GM19025 (cell line): ENCODE results near the gene ATRIP.

Source experiments
- ATAC-seq: cut with Tn5 transposase; IDR thresholded peaks from one replicate; pipeline ENCODE4 v1.9.1; 2021; ENCODE audit warnings: mild to moderate bottlenecking, low read depth, moderate library complexity; ENCODE audit not compliant: unreplicated experiment

The ATRIP gene

DNA sequence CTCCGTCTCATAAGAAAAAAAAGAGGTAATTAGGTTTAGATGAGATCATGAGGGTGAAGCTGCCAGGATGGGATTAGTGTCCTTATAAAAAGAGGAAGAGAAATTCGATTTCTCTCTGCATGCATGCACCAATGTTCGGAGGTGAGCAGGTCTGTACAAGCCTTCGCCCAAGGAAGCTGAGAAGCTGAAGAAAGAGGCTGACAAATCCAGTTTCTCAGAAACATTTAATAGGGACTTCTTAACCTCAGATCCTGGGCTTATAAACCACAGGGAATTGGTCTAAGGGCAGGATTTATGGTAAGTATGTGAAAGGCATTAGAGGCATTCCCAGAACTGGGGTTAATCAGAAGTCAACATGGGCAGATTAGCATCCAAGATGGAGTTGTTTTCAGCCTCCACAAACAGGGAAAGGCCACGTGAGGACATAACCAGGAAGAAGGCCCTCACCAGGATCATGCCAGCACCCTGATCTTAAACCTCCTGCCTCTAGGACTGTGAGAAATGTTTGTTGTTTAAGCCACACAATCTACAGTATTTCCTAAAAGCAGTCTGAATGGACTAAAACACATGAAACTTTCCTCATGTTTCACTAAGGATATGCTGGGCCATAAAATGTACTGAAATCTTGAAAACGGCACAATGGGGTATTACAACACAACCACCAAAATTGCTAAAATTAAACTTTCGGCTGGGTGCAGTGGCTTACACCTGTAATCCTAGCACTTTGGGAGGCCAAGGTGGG lies 46.1 kb downstream of the ATRIP start:
- no peak for ATAC-seq

DNA sequence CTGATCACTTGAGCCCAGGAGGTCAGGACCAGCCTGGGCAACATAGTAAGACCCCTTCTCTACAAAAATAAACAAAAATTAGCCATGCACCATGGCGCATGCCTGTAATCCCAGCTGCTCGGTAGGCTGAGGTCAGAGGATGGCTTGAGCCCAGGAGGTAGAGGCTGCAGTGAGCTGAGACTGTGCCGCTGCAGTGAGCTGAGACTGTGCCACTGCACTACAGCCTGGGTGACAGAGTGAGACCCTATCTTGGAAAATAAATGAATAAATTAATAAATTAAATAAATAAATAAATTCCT lies 46.6 kb downstream of the ATRIP start:
- no peak for ATAC-seq

DNA sequence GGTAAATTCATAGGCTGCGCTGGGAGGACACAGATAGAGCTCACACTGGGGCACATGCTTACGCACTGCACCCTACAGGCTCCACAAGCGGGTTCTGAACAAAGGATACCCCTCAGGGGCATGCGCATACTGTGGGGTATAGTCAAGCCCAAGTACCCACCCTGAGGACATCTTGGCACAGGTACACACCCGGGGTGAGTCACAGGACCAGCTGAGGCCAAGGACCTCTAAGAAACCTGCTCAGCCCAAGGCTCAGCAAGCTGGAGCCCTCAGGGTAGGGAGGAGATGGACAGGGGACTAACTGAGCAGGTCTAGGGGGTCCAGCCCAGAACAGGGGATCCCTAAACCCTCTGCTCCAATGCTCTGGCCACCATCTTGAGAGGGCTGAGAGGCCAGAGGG lies 54.1 kb downstream of the ATRIP start:
- no peak for ATAC-seq

DNA sequence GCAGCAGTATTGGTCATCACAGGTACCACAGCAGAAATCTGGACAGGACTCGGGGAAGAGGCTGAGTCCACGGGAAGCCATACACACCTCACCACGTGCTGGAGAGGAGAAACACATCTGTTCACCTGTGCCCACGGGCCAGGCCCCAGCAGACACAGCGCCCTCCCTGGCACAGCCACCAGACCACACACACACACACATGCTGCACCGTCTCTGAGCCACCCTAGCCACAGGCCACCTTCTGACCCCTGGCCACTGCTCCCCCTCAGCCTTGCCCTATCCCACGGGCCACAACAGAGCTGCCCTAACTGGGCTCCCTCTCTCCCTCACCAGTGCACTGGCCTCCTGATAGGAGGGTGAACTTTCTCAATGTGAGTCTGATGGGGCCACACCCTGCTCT lies 54.7 kb downstream of the ATRIP start:
- ATAC-seq: no peak

DNA sequence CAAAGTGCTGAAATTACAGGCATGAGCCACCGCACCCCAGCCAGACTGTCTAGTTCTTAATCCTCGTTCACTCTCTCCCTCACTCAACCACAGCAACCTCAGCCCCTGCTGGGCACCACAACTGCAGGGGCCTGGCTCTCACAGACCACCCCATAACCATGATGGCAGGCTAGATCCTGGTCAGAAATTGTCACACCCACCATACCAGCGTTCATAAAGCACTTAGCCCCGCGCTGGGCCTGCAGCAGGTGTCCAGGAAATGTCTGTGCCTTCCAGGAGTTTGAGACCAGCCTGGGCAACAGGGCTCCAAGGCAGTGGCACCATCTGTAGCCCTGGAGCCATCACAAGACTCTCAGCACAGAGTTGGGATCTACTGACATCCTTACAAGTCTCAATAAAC lies 55.6 kb downstream of the ATRIP start:
- no peak for ATAC-seq

DNA sequence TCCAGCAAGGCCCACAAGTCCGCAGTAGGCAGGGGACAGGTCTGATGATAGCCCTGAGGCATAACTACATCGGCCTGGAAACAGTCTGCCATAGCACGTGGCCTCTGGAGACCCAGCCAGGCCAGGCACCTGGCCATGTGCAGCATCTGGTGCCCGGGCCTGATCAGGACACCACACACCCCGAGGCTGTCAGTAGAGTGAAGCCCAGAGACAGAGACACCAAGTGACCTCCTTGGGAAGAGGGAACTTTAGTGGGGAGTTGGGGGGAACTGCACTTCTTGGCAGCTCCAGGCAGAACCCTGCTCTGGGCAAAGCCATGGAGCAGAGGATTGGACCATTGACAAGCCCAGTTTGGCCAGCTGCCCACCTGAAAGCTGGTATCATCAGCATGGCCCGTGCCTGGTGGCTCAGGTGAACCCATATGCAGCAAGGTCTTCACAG lies 56.2 kb downstream of the ATRIP start:
- no peak for ATAC-seq

DNA sequence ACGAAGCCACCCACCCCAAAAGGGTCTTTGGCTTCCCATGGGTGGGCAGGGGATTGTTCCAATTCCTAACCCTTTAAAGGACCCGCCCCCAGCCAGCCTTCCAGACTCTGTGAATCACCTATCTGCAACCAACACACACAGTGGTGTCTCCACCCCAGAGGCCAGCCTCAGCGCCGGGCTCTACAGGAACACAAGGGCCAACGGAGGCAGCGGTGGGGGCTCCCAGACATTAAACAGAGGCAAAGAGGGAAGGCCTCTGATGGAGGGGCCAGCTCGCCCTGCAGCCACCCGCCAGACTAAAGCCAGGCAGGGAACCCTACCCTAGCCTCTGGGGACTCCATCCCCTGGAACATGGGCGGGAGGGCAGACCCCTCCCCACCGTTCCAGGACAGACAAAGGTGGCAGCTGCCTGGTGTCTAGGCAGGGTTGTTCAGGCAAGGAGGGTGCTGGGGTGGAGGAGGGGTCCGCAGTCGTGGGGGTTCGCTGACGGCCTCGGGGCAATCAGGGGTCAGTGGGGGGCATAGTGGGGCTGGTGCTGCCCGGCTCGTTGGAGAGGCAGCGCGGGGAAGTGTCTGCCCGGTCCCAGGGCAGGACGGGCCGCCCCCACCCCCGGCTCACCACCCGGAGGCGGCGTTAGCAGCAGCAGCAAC lies 57.0 kb downstream of the ATRIP start:
- ATAC-seq: no peak

DNA sequence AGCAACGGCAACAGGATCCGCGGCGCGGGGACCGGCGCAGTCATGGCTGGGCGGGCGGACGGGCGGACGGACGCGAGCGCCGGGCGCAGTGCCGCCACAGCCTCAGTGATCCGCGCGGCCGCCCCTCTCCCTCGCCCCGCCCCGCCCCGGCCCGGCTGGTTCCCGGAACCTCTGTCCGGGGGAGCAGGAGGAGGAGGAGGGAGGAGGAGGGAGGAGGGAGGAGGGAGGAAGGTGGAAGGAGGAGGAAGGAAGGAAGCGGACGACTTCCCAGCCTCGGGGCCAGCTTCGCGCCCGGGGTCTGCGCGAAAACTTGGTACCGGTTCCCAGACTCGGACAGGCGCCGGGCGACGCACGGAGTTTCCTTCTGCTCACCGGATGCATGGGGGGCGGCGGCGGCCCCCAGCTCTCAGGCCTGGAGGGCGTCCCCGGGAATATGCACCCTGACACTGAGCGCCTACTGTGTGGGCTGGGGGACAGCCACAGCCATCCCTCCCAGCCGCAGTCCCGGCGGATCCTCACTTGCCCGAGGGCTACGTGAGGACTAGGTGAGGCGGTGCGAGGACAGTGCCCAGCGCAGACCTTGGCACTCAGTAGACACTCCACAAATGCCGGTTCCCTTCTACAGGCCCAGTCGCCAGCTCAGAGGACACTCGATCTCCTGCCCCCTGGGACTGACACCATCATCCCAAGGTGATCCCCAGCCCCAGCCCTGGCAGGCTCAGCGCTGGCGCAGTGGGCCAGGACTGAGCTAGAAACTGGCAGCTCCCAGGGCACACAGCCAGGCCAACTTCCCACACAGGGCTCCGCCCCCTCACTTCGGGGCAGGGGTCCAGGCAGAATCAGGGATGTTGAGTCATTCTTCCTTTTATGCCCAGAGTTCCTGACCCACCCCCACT lies 57.8 kb downstream of the ATRIP start, which contains the start of gene SHISA5:
TSS of gene SHISA5 (minus strand) at position 124 of the 896 bp plus-strand sequence. CDS start at position 44, 80 bp downstream.
- no peak for ATAC-seq

DNA sequence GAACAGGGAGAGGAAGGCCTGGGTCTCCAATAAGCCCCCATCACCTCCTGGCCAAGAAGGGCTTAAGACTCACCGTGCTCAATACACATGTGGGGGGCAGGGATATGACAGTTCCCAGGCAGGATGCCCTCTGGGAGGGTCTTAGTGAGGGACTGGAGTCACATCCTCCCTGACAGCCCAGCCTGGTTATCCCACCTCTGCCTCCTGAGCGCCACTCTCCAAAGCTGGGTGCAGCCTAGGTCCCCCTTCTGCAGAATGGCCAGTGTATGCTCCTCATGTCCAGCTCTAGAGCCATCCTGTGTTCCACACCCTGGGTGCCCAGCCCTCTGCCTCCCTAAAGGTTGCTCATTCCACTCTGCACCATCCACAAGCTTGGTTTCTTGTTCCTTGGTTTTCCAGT lies 58.6 kb downstream of the ATRIP start:
- ATAC-seq: no peak

DNA sequence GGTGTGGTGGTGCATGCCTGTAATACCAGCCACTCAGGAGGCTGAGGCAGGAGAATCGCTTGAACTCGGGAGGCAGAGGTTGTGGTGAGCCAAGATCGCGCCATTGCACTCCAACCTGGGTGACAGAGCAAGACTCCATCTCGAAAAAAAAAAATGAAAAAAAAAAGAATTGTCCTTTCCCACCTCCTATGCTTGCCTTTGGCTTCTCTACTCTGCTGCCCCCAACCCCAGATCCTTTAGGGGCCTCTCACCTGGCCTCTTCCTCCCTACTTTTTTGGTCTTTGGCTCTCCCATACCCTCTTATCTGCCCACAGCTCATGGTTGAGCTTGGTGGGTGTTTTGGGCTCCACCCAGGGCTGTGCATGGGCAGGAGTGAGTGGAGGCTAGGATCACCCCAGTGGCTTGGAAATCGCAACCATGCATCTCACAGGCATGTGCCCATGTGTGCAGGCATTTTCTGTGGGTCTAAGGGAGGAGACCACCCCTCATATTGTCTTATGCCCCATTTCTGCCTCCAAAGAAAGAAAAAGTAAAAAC lies 59.5 kb downstream of the ATRIP start:
- no peak for ATAC-seq

DNA sequence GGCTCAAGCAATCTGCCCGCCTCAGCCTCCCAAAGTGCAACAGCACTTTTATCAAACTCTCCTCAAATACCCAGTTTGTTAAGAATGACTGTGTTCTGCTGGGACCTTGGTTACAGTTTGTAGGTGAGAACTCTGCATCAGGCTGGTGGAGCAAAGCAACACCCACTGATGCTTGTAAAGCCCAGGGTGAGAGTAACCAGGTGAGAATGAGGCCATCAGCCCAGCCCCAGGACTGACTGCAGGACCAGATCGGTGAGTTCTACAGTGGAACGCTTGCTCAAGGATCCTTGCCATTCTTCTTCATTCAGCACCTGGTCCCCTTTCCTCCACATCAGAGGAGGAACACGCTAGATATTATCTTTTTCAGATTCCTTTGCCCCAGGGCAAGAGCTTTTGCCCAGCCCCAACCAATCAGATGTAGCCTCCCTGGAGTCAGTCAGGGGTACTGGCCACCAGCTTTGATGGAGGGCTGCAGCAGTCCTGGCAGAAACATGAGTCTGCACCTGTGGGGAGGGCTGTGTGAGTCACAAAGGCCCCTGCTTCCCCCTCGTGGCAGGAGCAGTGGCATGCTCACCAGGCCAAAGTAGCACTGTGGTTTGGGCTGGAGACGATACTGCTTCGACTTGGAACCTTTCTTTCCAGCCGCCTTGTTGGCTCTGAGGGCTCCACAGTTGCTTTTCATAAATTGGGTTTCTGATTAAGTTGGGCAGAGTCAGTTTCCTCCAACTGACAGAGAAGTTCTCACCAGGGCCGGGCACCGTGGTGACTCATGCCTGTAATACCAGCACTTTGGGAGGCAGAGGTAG lies 60.9 kb downstream of the ATRIP start:
- no peak for ATAC-seq

DNA sequence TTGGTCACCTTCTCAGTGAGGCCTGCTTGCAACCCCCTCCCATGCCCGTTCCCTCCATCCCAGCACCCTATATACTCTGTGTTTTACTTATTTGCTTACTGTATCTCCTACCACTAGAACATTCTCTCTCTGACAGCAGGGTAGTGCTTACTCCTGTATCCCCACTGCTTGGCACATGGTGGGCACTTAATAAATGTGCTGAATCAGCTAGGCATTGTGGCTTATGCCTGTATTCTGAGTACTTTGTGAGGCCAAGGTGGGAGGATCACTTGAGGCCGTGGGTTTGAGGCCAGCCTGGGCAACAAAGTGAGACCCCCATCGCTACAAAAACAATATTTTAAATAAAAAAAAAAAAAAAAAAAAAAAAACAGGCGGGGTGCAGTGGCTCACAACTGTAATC lies 65.0 kb downstream of the ATRIP start:
- no peak for ATAC-seq

DNA sequence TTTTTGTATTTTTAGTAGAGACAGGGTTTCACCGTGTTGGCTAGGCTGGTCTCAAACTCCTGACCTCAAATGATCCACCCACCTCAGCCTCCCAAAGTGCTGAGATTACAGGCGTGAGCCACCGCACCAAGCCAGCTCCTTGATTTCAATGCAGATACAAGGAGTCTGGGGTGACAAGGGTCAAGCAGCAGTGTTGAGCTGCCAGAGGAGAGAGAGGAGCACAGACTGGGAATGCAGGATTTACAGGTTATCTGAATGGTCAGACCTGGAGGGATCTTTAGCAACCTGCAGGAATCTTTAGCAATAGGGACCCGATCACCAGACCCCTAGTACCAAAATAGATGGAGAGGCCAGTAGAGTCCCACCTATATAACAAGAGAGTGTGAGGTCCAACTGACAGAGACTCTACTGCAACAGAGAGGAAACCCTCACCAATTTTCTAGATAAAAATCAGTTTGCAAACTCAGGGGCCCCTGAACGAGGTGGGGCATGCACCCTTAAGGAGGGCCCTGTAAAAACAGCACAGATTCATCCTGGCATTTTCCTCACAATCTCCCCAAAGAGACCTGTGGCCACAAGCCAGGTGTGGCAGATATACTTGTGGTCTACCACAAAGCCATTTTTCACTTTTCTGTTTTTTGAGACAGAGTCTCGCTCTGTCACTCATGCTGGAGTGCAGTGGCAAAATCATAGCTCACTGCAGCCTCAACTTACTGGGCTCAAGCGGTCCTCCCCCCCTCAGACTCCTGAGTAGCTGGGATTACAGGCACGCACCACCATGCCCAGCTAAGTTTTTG lies 68.1 kb downstream of the ATRIP start:
- ATAC-seq: no peak
